Left lobe of liver (tissue), 2 donors: Measurements from ENCODE around the gene SH3GL2. TPM values are rescaled to one million over a fixed set of nuclear protein-coding genes. Genes with fewer than 3 reads are reported as not detected.

Experiments used
- ATAC-seq: fragments of 200-7000 bp; cut with Tn5 transposase; one replicate; pipeline ENCODE4 v1.9.1; 2020; ENCODE audit warnings: mild to moderate bottlenecking, moderate library complexity
- DNase-seq: peaks from one replicate; pipeline ENCODE4 v3.0.0-alpha.2; 2020; ENCODE audit warnings: low spot score
- total RNA-seq: library from RNA; stranded (reverse); gene quantifications from one replicate; pipeline ENCODE4 v1.2.1, GENCODE V29; 2021
- donor health status: DM: no; HTN: no; CAD: no; lungs with moderate emphysema.
- donor health status: DM: no; HTN: yes; CAD: no.

The SH3GL2 gene
- total RNA-seq, 1 donor from 2014 or later, result not detected

GRCh38 chr9:17653947-17654465, 75.1 kb downstream of the SH3GL2 start:
- ATAC-seq, result no peak
- DNase-seq, result no peak

- ATAC-seq, result no peak
- DNase-seq, result no peak
Observed at GRCh38 chr9:17656889-17657288, 78.0 kb downstream of the SH3GL2 start.

- no peak for ATAC-seq
- DNase-seq, result no peak
Observed at GRCh38 chr9:17658237-17658636, 79.4 kb downstream of the SH3GL2 start.

GRCh38 chr9:17660158-17660557, 81.3 kb downstream of the SH3GL2 start:
- DNase-seq (no peak), ATAC-seq (no peak)

- DNase-seq, result no peak
- no peak for ATAC-seq
Observed at GRCh38 chr9:17665450-17665849, 86.6 kb downstream of the SH3GL2 start.

- no peak for ATAC-seq
- DNase-seq, result no peak
Observed at GRCh38 chr9:17669206-17669605, 90.3 kb downstream of the SH3GL2 start.

- DNase-seq (no peak), ATAC-seq (no peak)
Observed at GRCh38 chr9:17682684-17683083, 103.8 kb downstream of the SH3GL2 start.

- no peak for ATAC-seq
- DNase-seq, result no peak
Observed at GRCh38 chr9:17688834-17689233, 110.0 kb downstream of the SH3GL2 start.

GRCh38 chr9:17694336-17694735, 115.5 kb downstream of the SH3GL2 start:
- DNase-seq (no peak), ATAC-seq (no peak)

GRCh38 chr9:17695482-17695881, 116.6 kb downstream of the SH3GL2 start:
- no peak for ATAC-seq
- no peak for DNase-seq

GRCh38 chr9:17699615-17700330, 120.9 kb downstream of the SH3GL2 start:
- ATAC-seq, result no peak
- DNase-seq, result no peak

- no peak for ATAC-seq
- no peak for DNase-seq
Observed at GRCh38 chr9:17706347-17706746, 127.5 kb downstream of the SH3GL2 start.

GRCh38 chr9:17719053-17719452, 140.2 kb downstream of the SH3GL2 start:
- DNase-seq (no peak), ATAC-seq (no peak)

GRCh38 chr9:17721954-17722353, 143.1 kb downstream of the SH3GL2 start:
- ATAC-seq (no peak), DNase-seq (no peak)

GRCh38 chr9:17723656-17724055, 144.8 kb downstream of the SH3GL2 start:
- ATAC-seq (no peak), DNase-seq (no peak)

GRCh38 chr9:17725399-17726010, 146.6 kb downstream of the SH3GL2 start:
- peak; percentile 46 for DNase-seq
- peak; percentile 79 for ATAC-seq

- DNase-seq (no peak), ATAC-seq (peak; percentile 90)
Observed at GRCh38 chr9:17726298-17726697, 147.4 kb downstream of the SH3GL2 start.

- DNase-seq, result no peak
- ATAC-seq, result no peak
Observed at GRCh38 chr9:17730899-17731298, 152.0 kb downstream of the SH3GL2 start.

GRCh38 chr9:17731308-17731707, 152.4 kb downstream of the SH3GL2 start:
- ATAC-seq, result no peak

GRCh38 chr9:17734674-17735073, 155.8 kb downstream of the SH3GL2 start:
- ATAC-seq (no peak), DNase-seq (no peak)

More at GRCh38 chr9:17731308-17731707, 152.4 kb downstream of the SH3GL2 start:
- DNase-seq, result no peak

GRCh38 chr9:17735859-17736258, 157.0 kb downstream of the SH3GL2 start:
- DNase-seq (no peak), ATAC-seq (no peak)

- no peak for DNase-seq
- no peak for ATAC-seq
Observed at GRCh38 chr9:17739022-17739421, 160.2 kb downstream of the SH3GL2 start.
